PFSK-1 (cell line): ENCODE data around the gene CACNA1B.

Experiments used
- FOXP2 ChIP-seq: optimal IDR thresholded peaks from 2 replicates; pipeline ENCODE3; 2011; ENCODE audit warnings: borderline replicate concordance, control low read depth, inconsistent platforms; ENCODE audit not compliant: insufficient read depth; ENCODE audit errors: extremely low read length, extremely low read depth
- POLR2AphosphoS5 ChIP-seq: IDR thresholded peaks from 2 replicates; pipeline ENCODE4 v1.6.1; 2012; ENCODE audit warnings: low read depth, mild to moderate bottlenecking, control low read depth, low read length, moderate library complexity
- SIN3A ChIP-seq: IDR thresholded peaks from 2 replicates; pipeline ENCODE4 v1.6.1; 2012; ENCODE audit warnings: mild to moderate bottlenecking, low read length, moderate library complexity, borderline replicate concordance; ENCODE audit not compliant: insufficient read depth
- TAF1 ChIP-seq: IDR thresholded peaks from 2 replicates; pipeline ENCODE4 v1.6.1; 2012; ENCODE audit warnings: low read length, control low read depth, borderline replicate concordance; ENCODE audit not compliant: insufficient read depth
- TF ChIP-seq, protein P1 (sequence below), 2 experiments: IDR thresholded peaks; 2 replicates each; pipeline versions ENCODE4 v1.6.1 to v1.8.0; 2011 to 2012; ENCODE audit warnings: low read depth in 2 of 2, low read length in 2 of 2, control low read depth in 1 of 2, inconsistent platforms in 1 of 2, mild to moderate bottlenecking in 1 of 2, moderate library complexity in 1 of 2; ENCODE audit not compliant: insufficient read depth in 1 of 2

Gene CACNA1B

DNA sequence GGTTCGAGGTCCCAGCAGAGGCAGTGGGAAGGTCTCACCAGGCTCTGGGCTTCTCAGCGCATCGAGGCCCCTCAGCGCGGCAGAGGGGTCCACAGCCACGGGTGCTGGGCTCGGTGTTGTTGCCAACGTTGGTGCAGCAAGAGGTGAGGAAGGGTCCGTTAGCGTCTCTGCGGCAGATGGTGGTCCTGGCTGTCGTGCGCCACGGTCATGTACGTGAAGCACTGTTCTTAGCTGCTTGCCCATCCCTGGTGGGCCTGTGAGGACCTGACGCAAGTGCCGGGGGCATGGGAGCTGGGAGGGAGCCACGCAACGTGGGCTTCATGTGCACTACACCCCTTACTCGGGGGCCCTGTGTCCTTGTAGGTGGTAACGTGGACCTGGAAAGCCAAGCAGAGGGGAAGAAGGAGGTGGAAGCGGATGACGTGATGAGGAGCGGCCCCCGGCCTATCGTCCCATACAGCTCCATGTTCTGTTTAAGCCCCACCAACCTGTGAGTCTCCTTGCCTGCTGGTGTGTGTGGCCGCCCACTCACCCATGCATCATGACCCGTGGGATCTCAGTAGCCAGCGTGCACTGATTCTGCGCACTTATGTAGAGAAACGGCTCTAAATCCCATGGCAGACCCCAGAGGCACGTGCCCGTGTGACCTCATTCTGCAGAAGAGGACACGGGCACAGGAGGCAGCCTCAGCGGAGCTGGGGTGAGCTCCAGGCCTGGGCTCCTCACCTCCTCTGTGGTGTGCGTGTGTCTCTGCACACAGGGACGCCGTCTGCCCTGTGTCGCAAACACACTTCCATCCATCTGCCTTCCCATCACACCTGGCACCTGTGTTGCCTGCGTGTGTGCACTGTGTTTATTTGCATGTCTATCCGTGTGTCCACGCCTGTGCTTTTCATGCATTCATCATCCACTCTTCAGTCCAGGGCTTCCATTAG, 166.1 kb downstream of the CACNA1B start:
- TF ChIP-seq FOXP2 (no peak), POLR2AphosphoS5 (no peak), SIN3A (no peak), TAF1 (no peak)
- TF ChIP-seq, protein P1, sequence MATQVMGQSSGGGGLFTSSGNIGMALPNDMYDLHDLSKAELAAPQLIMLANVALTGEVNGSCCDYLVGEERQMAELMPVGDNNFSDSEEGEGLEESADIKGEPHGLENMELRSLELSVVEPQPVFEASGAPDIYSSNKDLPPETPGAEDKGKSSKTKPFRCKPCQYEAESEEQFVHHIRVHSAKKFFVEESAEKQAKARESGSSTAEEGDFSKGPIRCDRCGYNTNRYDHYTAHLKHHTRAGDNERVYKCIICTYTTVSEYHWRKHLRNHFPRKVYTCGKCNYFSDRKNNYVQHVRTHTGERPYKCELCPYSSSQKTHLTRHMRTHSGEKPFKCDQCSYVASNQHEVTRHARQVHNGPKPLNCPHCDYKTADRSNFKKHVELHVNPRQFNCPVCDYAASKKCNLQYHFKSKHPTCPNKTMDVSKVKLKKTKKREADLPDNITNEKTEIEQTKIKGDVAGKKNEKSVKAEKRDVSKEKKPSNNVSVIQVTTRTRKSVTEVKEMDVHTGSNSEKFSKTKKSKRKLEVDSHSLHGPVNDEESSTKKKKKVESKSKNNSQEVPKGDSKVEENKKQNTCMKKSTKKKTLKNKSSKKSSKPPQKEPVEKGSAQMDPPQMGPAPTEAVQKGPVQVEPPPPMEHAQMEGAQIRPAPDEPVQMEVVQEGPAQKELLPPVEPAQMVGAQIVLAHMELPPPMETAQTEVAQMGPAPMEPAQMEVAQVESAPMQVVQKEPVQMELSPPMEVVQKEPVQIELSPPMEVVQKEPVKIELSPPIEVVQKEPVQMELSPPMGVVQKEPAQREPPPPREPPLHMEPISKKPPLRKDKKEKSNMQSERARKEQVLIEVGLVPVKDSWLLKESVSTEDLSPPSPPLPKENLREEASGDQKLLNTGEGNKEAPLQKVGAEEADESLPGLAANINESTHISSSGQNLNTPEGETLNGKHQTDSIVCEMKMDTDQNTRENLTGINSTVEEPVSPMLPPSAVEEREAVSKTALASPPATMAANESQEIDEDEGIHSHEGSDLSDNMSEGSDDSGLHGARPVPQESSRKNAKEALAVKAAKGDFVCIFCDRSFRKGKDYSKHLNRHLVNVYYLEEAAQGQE (IDR thresholded peaks at IDR 0.05; ENCODE audit: insufficient read depth in 1 of 2, low read depth in 2 of 2, low read length in 2 of 2): no peak

DNA sequence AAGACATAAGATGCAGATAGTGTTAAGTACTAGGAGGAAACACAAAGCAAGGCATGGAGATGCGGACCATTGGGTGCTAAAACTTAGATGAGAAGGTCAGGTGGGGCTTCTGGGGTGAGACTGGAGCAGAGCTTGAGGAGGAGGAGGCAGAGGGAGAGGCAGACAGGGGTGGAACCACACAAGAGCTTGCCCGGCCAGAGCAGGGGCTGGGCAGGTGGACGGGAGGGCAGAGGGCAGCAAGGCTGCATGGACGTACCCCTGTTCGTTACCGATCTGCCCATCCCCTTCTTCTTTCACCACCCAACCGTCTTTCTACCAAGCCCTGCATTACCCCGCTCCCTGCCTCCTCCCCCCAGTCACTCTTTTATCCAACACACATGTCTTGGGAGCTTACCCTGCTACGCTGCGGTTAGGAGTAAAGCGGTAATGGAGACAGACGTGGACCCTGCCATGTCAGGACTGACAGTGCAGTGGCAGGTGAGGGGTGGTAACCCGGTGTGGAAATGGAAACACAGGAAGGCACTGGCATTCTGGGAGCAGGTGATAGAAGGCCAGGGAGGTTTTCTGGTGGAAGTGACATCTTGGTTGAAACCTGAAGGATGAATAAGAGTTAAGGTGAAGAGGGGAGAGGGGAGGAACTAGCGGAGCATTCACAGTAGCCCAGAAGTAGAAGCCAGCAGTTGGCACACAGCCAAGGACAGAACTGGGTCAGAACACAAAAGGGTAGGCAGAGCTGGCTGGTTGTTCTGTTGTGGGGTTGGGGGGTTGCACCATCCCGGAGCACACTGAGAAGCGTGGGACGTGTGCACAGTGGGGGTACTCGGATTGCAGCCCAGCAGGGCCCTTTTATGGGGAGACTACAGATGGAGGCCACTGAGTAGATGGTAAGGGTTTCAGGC, 167.2 kb downstream of the CACNA1B start:
- TF ChIP-seq TAF1 (no peak), POLR2AphosphoS5 (no peak), SIN3A (no peak), FOXP2 (no peak)
- TF ChIP-seq, protein P1 (IDR thresholded peaks at IDR 0.05; ENCODE audit: insufficient read depth in 1 of 2, low read depth in 2 of 2, low read length in 2 of 2): no peak

DNA sequence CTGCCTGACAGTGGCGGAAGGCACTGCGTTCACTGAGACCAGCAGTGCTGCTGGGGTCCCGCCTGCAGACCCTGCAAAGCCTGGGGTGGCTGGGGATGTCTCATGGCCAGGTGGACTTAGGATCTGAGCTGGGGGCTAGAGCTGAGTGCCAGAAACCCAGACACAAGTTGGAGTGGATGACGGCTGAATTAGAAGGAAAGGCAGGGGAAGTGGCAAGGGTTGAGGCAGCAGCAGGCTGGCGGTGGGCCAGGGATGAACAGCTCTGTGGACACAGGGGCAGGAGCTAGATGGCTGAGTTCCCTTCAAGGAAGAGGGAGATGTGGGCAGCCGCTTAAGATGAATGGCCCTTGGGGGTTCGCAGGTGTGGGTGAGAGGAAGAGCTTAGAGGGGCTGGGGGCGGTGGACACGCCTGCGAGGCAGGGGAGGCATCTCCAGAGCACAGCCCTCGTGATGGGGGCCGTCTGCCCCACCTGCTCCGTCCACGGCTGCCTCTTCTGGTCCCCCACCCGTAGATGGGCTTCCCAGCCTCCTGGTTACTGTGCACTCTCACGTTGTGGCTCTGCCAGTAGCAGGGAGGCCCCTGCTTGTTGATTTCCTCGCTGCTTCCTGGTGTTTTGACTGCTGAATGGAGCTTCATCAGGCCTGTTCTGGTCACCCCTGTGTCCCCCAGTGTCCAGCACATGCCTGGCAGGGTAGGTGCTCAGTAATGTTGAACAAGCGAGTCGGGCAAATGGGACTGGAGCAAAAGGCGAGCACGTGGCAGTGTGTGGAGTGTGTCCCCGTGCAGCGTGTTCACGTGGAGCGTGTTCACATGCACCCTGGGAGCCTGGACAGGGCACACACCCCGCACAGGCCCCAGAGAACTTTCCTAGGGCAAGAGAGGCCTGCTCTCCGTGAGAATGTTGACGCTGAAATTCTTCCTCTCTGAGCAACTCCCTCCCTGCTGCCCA, 168.2 kb downstream of the CACNA1B start:
- no peak for TF ChIP-seq TAF1
- no peak for TF ChIP-seq FOXP2
- TF ChIP-seq POLR2AphosphoS5: no peak
- TF ChIP-seq, protein P1 (IDR thresholded peaks at IDR 0.05; ENCODE audit: insufficient read depth in 1 of 2, low read depth in 2 of 2, low read length in 2 of 2): no peak
- no peak for TF ChIP-seq SIN3A

DNA sequence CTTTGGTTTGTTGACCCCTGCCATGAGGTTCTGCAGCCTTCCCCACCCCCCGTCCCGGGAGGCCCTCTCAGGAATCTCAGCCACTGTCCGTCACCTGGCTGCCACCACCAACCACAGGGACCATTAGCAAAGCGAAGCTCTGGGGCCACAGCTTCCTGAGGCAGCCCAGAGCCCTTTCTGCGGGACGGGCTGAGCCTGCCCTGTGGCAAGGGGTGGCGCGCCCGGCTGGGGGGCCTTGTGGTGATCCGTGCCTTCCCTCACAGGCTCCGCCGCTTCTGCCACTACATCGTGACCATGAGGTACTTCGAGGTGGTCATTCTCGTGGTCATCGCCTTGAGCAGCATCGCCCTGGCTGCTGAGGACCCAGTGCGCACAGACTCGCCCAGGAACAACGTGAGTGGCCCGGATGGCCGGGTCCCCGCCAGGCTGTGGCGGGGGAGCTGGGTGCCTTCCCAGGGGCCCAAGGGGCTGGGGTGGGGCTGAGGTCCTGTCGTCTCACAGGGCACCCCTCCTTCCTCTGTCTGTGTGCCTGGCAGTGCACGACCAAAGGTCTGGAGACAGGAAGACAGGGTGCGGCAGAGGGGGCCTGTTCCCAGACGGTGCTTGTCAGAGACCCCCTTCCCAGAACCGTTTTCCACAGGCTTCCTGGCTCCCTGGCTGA, 169.2 kb downstream of the CACNA1B start:
- no peak for TF ChIP-seq POLR2AphosphoS5
